ES-I3 (cell line): Measurements from ENCODE around the gene DMGDH.

Experiments
- H3K36me3 ChIP-seq: 2 replicates; pipeline ENCODE4 v1.6.1; 2013; ENCODE audit warnings: mild to moderate bottlenecking, low read length, control low read depth, moderate library complexity; ENCODE audit not compliant: insufficient read depth
- H3K4me1 ChIP-seq: 2 replicates; pipeline ENCODE4 v1.6.1; 2013; ENCODE audit warnings: mild to moderate bottlenecking, control low read depth, low read length; ENCODE audit not compliant: insufficient read depth
- H3K9ac ChIP-seq: 2 replicates; pipeline ENCODE4 v1.6.1; 2013; ENCODE audit warnings: low read depth, mild to moderate bottlenecking, low read length, moderate library complexity
- H3K9me3 ChIP-seq: 2 replicates; pipeline ENCODE4 v1.6.1; 2013; ENCODE audit warnings: mild to moderate bottlenecking, low read length, moderate library complexity; ENCODE audit not compliant: control insufficient read depth, insufficient read depth

The DMGDH gene

GRCh38 chr5:79069488-79070349 is at the start of gene DMGDH, which contains the start of gene BHMT2:
Gene DMGDH (minus strand): TSS chr5:79069674. CDS start chr5:79069620, 54 bp downstream.
Gene BHMT2 (plus strand): TSS chr5:79069767. CDS start chr5:79069783, 16 bp downstream.
- Histone ChIP-seq H3K36me3 (no peaks in the 10 kb centered on the region), H3K9me3 (peaks cover 6% of the 10 kb centered on the region; the same call in 1 of the 2 replicates), H3K4me1 (peaks cover 3% of the 10 kb centered on the region; the same call in 1 of the 2 replicates), H3K9ac (no peak within 1 kb of the TSS)

GRCh38 chr5:79112703-79113058 is 43.2 kb upstream of the DMGDH start:
- Histone ChIP-seq H3K36me3 (no peaks in the 10 kb centered on the region), H3K9ac (no peak overlapping the region), H3K4me1 (no peaks in the 10 kb centered on the region), H3K9me3 (no peaks in the 10 kb centered on the region)

GRCh38 chr5:79111960-79112702 is 42.7 kb upstream of the DMGDH start:
- H3K9me3 ChIP-seq: no peaks in the 10 kb centered on the region
- no peaks in the 10 kb centered on the region for H3K36me3 ChIP-seq
- H3K4me1 ChIP-seq: 0 out of 2 replicates have a peak, but pooled peaks cover 2% of the 10 kb centered on the region
- H3K9ac ChIP-seq: peak overlapping the region; percentile 51

DNA sequence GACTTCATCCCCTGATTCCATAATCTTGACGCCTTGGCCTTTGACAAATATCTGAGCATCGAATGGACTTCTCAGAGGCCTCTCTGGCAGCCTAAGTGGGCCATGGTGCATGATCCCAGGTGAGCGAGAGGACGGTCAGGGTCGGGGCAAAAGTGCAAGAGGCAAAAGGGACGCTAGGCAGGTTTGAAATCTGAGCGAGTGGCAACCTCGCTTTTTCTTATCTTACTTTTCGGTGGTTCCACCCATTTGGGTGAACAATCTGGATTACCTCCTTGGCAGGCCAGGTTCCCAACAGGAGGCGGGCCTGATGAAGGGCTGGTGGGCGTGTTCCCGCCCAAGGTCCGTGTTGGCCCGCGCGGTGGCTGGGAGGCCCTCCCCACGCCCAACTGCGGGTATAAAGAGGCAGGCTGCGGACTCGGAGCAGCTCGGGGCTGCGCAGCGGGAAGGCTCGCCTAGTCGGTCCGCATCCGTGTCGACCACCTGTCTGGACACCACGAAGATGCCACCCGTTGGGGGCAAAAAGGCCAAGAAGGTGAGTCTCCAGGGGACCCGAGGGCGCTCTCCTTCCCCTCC is 42.0 kb upstream of the DMGDH start, which contains the start of gene BHMT:
BHMT (plus strand) TSS at position 423 of the 573 bp plus-strand sequence; CDS start at position 500, 77 bp downstream.
- H3K9ac ChIP-seq: peak within 1 kb of the TSS; percentile 51
- H3K4me1 ChIP-seq: 0 out of 2 replicates have a peak, but pooled peaks cover 3% of the 10 kb centered on the region
- no peaks in the 10 kb centered on the region for H3K36me3 ChIP-seq
- no peaks in the 10 kb centered on the region for H3K9me3 ChIP-seq

DNA sequence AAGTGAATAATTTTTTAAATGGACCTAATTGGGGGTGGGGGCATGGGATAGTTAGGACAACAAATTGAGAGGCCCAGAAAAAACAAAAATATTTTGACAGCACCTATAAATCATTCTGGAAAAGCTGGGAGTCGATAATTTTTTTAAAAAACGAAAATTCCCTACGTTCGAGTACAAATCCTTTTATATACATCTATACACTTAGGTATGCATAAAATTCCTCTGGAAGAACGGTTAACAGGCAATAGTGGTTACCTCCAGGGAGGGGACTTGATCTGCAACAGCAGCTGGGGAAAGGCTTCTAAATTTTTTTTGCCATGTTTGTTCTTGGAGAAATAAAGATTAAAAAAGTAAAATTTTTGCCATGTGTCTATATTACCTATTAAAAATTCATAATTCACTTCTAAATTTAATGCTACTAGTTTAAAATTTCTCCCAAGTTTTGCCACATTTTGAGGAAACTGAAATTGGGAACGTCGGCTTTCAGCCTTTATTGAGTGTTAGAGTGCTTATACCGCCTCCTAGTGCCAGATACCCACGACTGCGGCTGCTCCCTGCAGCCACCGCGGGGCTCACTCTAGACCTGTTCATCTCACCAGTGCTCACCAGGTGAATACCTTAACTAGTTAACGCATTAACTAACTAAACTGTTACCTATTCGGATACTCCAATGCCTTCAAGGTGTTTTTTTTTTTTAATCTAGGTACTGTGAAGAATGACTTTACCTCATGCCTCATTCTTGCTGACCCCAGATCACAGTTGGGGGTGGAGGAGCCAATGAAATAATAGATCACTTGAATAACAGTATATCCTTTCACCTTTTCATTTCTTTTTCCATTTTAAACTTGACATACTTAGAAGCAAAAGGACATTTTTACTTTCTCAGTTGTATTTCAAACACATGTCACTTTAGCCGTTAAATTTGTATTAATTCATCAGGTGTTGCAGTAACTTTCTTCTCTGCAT is 40.3 kb upstream of the DMGDH start:
- Histone ChIP-seq H3K9me3 (no peaks in the 10 kb centered on the region), H3K9ac (no peak overlapping the region), H3K36me3 (no peaks in the 10 kb centered on the region), H3K4me1 (0 out of 2 replicates have a peak, but pooled peaks cover 3% of the 10 kb centered on the region)

DNA sequence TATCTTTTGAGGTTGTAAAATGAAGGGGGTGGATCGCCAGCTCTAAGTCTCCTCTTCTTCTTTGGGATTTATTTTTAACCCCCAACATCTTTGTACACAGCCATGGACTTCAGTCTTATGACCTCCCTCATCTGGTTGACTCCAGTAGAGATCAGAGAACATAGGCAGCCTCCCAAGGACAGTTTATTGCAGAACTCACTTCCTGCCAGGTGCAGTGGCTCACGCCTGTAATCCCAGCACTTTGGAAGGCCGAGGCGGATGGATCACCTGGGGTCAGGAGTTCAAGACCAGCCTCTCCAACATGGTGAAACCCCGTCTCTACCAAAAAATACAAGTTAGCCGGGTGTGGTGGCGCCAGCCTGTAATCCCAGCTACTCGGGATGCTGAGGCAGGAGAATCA is 39.3 kb upstream of the DMGDH start:
- H3K9ac ChIP-seq: no peak overlapping the region
- H3K9me3 ChIP-seq: no peaks in the 10 kb centered on the region
- 0 out of 2 replicates have a peak, but pooled peaks cover 3% of the 10 kb centered on the region for H3K4me1 ChIP-seq
- H3K36me3 ChIP-seq: no peaks in the 10 kb centered on the region

GRCh38 chr5:79108086-79108485 is 38.6 kb upstream of the DMGDH start:
- 0 out of 2 replicates have a peak, but pooled peaks cover 3% of the 10 kb centered on the region for H3K4me1 ChIP-seq
- no peaks in the 10 kb centered on the region for H3K9me3 ChIP-seq
- H3K36me3 ChIP-seq: no peaks in the 10 kb centered on the region
- no peak overlapping the region for H3K9ac ChIP-seq

GRCh38 chr5:79107020-79107796 is 37.7 kb upstream of the DMGDH start:
- H3K36me3 ChIP-seq: no peaks in the 10 kb centered on the region
- H3K9me3 ChIP-seq: no peaks in the 10 kb centered on the region
- H3K9ac ChIP-seq: no peak overlapping the region
- H3K4me1 ChIP-seq: 0 out of 2 replicates have a peak, but pooled peaks cover 3% of the 10 kb centered on the region

DNA sequence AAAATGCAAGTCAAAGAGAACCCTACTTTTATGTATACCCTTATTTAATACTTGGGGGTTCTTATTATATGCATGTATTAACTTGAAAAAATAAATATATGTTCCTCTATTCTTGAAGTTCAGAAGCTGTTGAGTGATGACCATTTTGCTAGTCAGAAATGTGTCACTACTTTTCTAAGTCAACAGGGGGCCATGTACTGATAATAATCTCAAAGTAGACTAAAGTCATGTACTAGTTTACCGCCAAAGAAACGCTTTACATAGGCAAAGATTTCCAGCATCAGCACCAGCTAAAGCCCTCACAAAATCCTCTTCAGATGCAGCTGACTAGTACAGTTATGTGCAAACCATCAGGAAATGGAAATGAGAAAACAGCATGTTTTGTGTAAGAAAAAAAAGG is 36.4 kb upstream of the DMGDH start:
- Histone ChIP-seq H3K4me1 (0 out of 2 replicates have a peak, but pooled peaks cover 3% of the 10 kb centered on the region), H3K9ac (no peak overlapping the region), H3K36me3 (no peaks in the 10 kb centered on the region), H3K9me3 (0 out of 2 replicates have a peak, but pooled peaks cover 4% of the 10 kb centered on the region)

DNA sequence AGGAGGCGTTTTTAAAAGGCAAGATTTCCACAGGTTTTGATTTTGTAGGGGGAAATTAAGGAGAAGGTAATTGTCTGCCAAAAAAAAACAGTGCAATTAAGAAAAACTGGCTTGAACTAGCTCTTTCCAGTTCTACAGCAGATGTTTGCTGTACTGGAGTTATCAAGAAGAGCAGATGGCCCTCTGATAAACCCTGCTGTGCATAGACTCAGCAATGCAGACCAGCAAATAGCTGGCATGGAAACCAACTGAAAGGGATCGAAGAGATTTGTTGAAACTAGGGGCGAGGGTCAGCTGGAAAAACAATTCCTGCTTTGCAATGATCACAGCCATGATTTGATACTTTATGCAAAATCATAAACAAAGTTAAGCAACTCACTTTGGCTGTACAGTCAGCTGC is 24.3 kb upstream of the DMGDH start:
- 0 out of 2 replicates have a peak, but pooled peaks cover 1% of the 10 kb centered on the region for H3K4me1 ChIP-seq
- no peak overlapping the region for H3K9ac ChIP-seq
- H3K36me3 ChIP-seq: no peaks in the 10 kb centered on the region
- H3K9me3 ChIP-seq: no peaks in the 10 kb centered on the region

DNA sequence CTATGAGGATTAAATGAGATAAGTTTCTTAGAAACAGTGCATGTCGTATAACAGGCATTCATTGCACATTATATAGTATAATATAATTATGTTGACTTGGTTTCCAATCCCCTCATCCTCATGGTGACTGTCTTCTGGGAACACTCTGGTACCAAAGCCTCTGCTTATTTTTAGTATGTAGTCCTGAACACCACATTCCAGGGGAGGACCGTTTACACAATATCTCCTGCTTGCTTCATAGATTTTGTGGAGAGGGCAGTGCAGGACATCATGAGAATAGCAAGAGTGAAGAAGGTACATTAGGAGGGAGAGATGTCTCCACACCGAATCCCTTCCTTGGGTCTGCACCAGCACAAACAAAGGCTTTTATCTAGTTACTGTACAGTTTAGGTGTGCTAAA is 21.6 kb upstream of the DMGDH start:
- Histone ChIP-seq H3K36me3 (no peaks in the 10 kb centered on the region), H3K4me1 (peaks cover 5% of the 10 kb centered on the region; the same call in 1 of the 2 replicates), H3K9me3 (no peaks in the 10 kb centered on the region), H3K9ac (no peak overlapping the region)

DNA sequence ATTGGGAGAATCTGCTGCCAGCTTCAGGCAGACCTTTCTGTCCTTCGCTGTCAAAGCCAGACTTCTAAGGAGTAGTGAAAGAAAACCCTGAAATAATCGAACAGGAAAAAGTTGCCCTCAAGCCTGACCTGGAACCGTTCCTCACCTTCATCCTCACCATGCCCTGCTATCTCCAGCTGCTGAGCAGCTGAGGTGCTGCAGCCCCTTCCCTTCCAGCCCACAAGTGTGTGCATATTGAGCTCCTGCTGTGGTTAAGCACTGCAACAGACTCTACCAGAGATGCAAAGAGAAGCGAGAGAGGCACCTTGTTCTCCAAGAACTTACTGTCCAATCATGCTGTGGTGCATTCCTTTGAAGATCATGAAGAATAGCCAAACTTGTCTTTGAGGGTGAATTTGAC is 19.0 kb upstream of the DMGDH start:
- Histone ChIP-seq H3K4me1 (peaks cover 5% of the 10 kb centered on the region; the same call in 1 of the 2 replicates), H3K9ac (no peak overlapping the region), H3K36me3 (no peaks in the 10 kb centered on the region), H3K9me3 (no peaks in the 10 kb centered on the region)

- H3K4me1 ChIP-seq: peaks cover 5% of the 10 kb centered on the region; the same call in 1 of the 2 replicates
- no peak overlapping the region for H3K9ac ChIP-seq
- H3K9me3 ChIP-seq: no peaks in the 10 kb centered on the region
- H3K36me3 ChIP-seq: no peaks in the 10 kb centered on the region
Observed at GRCh38 chr5:79086116-79086515, 16.6 kb upstream of the DMGDH start.
